Testis (tissue), 3 donors: ENCODE data around the gene WT1. TPM values are rescaled to one million over a fixed set of nuclear protein-coding genes. Genes with fewer than 3 reads are reported as not detected.
"Not testable (repeated sequence)": the region's sequence is repeated elsewhere in the genome, so short reads cannot be mapped to it uniquely, and the experiment has no call there.

ENCODE experiments used
- DNase-seq: peaks from one replicate; pipeline ENCODE4 v3.0.0-alpha.2; 2019
- H3K27ac ChIP-seq, 2 donors: fragments of 200-600 bp; sonication (generic); one replicate each; pipeline ENCODE4 v1.5.1; 2019
- H3K27me3 ChIP-seq: fragments of 200-600 bp; sonication (generic); one replicate; pipeline ENCODE4 v1.5.1; 2019
- H3K36me3 ChIP-seq: fragments of 200-600 bp; sonication (generic); one replicate; pipeline ENCODE4 v1.5.1; 2017; ENCODE audit warnings: low read depth; ENCODE audit errors: missing control alignments
- H3K4me1 ChIP-seq: fragments of 200-600 bp; sonication (generic); one replicate; pipeline ENCODE4 v1.5.1; 2019
- H3K4me3 ChIP-seq, 2 donors: fragments of 200-600 bp; sonication (generic); one replicate each; pipeline ENCODE4 v1.5.1; 2017 to 2019
- H3K9me3 ChIP-seq: fragments of 200-600 bp; sonication (generic); one replicate; pipeline ENCODE4 v1.5.1; 2017
- POLR2A ChIP-seq: fragments of 450-650 bp; IDR thresholded peaks from one replicate; pipeline ENCODE4 v1.6.1; 2017; ENCODE audit warnings: antibody characterized with exemption, mild to moderate bottlenecking, moderate library complexity
- WGBS, 2 donors: methylation state at CpG; one replicate each; pipeline ENCODE4 v1.1.5; 2018; 5-methylcytosine and 5-hydroxymethylcytosine counted together
- intact Hi-C: fragments of 100-400 bp; cut with DNase I; formaldehyde crosslinking; loops from one replicate; pipeline ENCODE4 v1.15.1; 2023; ENCODE audit warnings: low total_unique reads
- polyA plus RNA-seq: library from polyadenylated mRNA; stranded (reverse); fragments of 350-450 nt; fragmentation: Illumina TruSeq; extraction: RNeasy Lipid Tissue Mini Kit (QIAGEN cat#74804); gene quantifications from one replicate; pipeline ENCODE4 v1.2.3, GENCODE V29; 2014; ENCODE audit warnings: low read depth, low replicate concordance; ENCODE audit not compliant: insufficient read depth
- total RNA-seq, 2 donors: library from RNA; depleted of rRNA; stranded (reverse); fragments of >200 nt; gene quantifications; one replicate each; pipeline ENCODE4 v1.2.3, GENCODE V29; 2016
- TF ChIP-seq, protein P1 (sequence below), 3 experiments: fragments of 450-650 bp in 2 of 3; fragments of 200-600 bp in 1 of 3; sonication (generic) in 1 of 3; IDR thresholded peaks; one replicate each; pipeline ENCODE4 v1.5.1; 2016 to 2019; ENCODE audit warnings: antibody characterized with exemption in 3 of 3, mild to moderate bottlenecking in 2 of 3, moderate library complexity in 1 of 3

Gene WT1
- total and polyA plus RNA-seq, 3 donors from 2014 or later: 62.2 to 278 (median 189) TPM

DNA sequence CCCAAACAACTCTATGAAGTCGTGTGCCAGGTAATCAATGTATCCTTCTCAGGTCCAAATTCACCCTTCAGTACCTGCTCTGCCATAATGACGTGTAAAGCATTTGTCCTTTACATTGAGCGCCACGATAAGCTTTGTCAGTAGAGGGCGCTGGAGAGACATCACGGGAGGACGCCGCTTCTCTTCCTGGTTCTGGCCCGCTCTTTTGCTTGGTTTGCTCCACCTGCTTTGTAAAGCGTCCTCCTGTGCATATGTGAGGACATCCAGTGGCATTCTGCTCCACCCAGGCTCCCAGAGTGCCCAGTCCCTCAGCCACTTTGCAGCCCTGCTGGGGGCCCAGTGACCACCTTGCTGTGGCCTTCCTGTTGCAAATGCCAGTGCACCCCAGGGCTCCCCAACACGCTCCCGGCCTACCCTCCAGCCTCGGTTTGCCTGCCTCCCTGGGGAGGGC is 61.1 kb downstream of the WT1 start:
- Histone ChIP-seq H3K27ac (no peak overlapping the region), H3K27me3 (no peaks in the 10 kb centered on the region), H3K9me3 (no peaks in the 10 kb centered on the region), H3K4me1 (no peaks in the 10 kb centered on the region), H3K4me3 (no peak overlapping the region), H3K36me3 (no peaks in the 10 kb centered on the region)
- no peak for TF ChIP-seq POLR2A
- TF ChIP-seq, protein P1, sequence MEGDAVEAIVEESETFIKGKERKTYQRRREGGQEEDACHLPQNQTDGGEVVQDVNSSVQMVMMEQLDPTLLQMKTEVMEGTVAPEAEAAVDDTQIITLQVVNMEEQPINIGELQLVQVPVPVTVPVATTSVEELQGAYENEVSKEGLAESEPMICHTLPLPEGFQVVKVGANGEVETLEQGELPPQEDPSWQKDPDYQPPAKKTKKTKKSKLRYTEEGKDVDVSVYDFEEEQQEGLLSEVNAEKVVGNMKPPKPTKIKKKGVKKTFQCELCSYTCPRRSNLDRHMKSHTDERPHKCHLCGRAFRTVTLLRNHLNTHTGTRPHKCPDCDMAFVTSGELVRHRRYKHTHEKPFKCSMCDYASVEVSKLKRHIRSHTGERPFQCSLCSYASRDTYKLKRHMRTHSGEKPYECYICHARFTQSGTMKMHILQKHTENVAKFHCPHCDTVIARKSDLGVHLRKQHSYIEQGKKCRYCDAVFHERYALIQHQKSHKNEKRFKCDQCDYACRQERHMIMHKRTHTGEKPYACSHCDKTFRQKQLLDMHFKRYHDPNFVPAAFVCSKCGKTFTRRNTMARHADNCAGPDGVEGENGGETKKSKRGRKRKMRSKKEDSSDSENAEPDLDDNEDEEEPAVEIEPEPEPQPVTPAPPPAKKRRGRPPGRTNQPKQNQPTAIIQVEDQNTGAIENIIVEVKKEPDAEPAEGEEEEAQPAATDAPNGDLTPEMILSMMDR (IDR thresholded peaks at IDR 0.05): peak; percentile 18 to 58 (median 36)
- intact Hi-C loops: no loop called here
- DNase-seq: peak; percentile 87
- 57 to 58% methylated on average over 10 to 13 of the region's 13 CpGs for WGBS, 2 donors

DNA sequence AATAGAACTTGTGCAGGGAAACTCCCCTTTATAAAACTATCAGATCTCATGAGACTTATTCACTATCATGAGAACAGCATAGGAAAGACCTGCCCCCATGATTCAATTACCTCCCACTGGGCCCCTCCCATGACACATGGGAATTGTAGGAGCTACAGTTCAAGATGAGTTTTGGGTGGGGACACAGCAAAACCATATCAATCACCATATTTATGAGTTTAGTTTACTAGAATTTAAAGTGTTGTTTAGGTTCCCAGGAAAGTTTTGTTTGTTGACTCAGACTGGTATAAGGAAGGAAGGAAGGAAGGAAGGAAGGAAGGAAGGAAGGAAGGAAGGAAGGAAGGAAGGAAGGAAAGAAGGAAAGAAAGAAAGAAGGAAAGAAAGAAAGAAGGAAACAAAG is 65.4 kb downstream of the WT1 start:
- not testable (repeated sequence) for H3K27ac ChIP-seq, H3K36me3 ChIP-seq

DNA sequence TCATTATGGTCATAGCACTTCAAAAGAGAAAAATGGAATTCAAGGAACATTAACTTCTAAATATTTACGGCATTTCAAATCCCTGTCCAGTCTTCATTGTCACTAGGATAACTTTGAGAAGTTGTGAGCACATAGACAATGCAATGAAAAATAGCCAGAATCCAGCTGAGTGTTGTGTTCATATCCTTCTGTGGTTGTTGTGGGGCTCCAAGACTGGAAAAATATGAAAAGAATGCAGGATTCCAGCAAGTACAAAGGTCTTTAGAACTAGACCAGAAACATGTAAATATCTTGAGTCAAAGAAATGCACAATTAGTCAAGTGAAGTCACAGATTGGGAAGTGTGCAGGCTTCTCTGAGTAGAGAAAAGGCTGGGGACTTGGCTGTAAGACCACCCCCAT is 68.7 kb downstream of the WT1 start:
- no peak for TF ChIP-seq POLR2A
- TF ChIP-seq, protein P1 (IDR thresholded peaks at IDR 0.05): no peak
- intact Hi-C loops: no loop called here
- DNase-seq: no peak
- Histone ChIP-seq H3K4me1 (no peaks in the 10 kb centered on the region), H3K9me3 (no peaks in the 10 kb centered on the region), H3K27ac (no peak overlapping the region), H3K4me3 (no peak overlapping the region), H3K36me3 (no peaks in the 10 kb centered on the region), H3K27me3 (no peaks in the 10 kb centered on the region)
- WGBS, 2 donors: 87 to 97% methylated on average over 1 of the region's 1 CpG

More for the DNA sequence above, 65.4 kb downstream of the WT1 start:
- H3K4me3 ChIP-seq, H3K27me3 ChIP-seq, DNase-seq, H3K9me3 ChIP-seq, intact Hi-C loops, H3K4me1 ChIP-seq: not testable (repeated sequence)

DNA sequence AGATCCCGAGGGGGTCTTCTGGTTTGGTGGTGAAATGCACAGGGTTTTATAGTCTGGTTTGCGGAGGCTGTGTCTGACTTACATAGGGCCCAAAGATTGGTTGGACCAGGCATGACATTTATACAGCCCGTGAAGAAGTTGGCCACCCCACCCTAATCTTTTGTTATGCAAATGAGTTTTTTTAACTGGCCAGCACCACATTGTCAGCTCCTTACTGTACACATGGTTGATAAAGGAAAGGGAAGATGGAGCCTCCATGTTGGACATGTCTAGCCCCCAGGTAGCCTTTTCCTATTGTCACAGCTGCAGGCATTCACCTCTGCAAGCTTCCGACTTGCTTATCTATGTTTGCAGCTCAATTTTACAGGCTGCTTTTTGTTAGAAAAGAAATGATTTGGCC is 70.1 kb downstream of the WT1 start:
- TF ChIP-seq, protein P1 (IDR thresholded peaks at IDR 0.05): no peak
- TF ChIP-seq POLR2A: no peak
- 77 to 78% methylated on average over 4 of the region's 4 CpGs for WGBS, 2 donors
- H3K27ac ChIP-seq: no peak overlapping the region
- H3K27me3 ChIP-seq: no peaks in the 10 kb centered on the region
- no peaks in the 10 kb centered on the region for H3K36me3 ChIP-seq
- intact Hi-C loops: no loop called here
- peak overlapping the region in 1 of 2 donors; percentile 20 for H3K4me3 ChIP-seq
- no peaks in the 10 kb centered on the region for H3K9me3 ChIP-seq
- H3K4me1 ChIP-seq: no peaks in the 10 kb centered on the region
- no peak for DNase-seq

DNA sequence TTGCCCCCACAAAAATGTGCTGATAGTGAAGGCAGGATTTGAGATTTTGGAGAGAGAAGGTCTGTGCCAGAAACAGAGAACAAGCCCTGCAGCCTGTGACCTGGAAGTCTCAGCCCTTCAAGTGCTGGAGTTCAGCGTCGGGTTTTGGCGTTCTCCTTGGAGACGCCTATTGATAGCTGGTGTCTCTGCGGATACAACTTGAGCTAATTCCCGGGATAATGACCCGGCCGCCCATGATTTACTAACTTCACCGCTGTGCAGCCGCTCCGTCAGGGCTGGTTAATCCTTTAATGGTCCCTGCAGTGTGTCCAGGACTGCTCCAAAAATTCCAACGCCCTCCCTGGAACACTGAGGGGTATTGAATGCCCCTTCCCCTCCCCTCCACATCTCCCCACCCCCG is 76.6 kb downstream of the WT1 start:
- no peak overlapping the region for H3K4me3 ChIP-seq
- intact Hi-C loops: no loop called here
- H3K27me3 ChIP-seq: no peaks in the 10 kb centered on the region
- peak; percentile 67 for DNase-seq
- no peaks in the 10 kb centered on the region for H3K9me3 ChIP-seq
- 20 to 33% methylated on average over 13 of the region's 13 CpGs for WGBS, 2 donors
- H3K27ac ChIP-seq: no peak overlapping the region
- no peaks in the 10 kb centered on the region for H3K4me1 ChIP-seq
- TF ChIP-seq, protein P1 (IDR thresholded peaks at IDR 0.05): no peak
- TF ChIP-seq POLR2A: no peak
- H3K36me3 ChIP-seq: no peaks in the 10 kb centered on the region
